GM04504 (cell line): ENCODE data around the gene POMT1.
"Not testable (repeated sequence)": the region's sequence is repeated elsewhere in the genome, so short reads cannot be mapped to it uniquely, and the experiment has no call there.

Experiments used
- DNase-seq: peaks from one replicate; pipeline ENCODE4 v3.0.0-alpha.2; 2012; ENCODE audit warnings: low read depth

The POMT1 gene, protein sequence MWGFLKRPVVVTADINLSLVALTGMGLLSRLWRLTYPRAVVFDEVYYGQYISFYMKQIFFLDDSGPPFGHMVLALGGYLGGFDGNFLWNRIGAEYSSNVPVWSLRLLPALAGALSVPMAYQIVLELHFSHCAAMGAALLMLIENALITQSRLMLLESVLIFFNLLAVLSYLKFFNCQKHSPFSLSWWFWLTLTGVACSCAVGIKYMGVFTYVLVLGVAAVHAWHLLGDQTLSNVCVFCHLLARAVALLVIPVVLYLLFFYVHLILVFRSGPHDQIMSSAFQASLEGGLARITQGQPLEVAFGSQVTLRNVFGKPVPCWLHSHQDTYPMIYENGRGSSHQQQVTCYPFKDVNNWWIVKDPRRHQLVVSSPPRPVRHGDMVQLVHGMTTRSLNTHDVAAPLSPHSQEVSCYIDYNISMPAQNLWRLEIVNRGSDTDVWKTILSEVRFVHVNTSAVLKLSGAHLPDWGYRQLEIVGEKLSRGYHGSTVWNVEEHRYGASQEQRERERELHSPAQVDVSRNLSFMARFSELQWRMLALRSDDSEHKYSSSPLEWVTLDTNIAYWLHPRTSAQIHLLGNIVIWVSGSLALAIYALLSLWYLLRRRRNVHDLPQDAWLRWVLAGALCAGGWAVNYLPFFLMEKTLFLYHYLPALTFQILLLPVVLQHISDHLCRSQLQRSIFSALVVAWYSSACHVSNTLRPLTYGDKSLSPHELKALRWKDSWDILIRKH

DNA sequence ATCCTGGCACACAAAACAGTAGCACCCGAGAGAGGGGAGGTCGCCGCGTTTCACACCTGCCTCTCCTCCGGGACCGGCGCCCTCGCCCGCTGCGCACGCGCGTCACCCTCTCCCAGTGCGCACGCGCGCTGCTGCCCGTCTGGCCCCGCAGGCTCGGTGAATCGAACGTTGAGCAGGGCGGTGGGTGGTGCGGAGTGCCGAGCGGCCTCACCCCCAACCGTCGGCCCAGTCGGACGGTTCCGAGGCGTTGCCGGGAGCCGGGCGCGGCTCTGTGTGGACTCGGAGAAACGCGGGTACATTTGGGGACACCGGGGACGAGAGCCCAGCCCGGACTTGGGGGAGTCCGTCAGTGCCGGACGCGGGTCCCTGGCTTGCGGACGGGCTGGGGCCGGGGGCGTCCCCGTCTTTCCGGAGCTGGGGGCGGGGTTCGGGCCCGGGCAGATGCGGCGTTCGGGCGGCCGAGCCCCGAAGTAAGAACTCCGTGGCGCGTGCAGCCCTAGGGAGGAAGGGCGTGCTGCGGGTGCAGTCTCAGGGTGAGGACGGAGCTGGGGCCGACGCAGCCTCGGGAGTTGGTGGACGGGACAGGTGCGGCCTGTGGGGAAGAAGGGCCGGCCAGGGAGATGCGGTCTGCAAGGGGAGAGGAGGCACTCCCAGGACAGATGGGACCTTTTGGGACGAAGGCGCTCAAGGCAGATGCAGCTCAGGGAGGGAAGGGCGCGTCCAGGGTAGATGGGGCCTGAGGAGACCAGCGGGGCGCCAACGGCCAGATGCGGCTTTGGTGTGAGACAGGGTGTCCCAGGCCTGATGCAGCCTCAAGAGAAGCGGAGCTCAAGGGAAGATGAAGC, at the start of gene POMT1:
Gene POMT1 (plus strand): TSS at position 138 of the 845 bp plus-strand sequence. CDS start 1,301 bp downstream, outside the sequence.
- DNase-seq = peak; percentile 54

DNA sequence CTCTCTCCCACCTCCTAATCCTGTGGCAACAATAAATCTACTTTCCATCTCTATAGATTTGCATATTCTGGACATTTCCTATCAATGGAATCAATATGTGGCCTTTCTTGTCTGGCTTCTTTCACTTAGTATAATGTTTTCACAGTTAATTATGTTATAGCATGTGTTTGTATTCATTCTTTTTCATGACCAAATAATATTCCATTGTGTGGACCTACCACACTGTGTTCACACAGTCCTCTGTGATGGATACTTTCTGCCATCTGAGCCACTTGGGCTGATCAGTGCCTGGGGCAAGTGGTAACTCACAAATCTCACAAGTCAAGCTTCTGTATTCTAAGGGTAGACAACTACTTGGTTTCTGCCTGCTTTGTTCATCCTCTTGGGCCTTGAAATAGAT, 48.7 kb upstream of the POMT1 start:
- DNase-seq = no peak

DNA sequence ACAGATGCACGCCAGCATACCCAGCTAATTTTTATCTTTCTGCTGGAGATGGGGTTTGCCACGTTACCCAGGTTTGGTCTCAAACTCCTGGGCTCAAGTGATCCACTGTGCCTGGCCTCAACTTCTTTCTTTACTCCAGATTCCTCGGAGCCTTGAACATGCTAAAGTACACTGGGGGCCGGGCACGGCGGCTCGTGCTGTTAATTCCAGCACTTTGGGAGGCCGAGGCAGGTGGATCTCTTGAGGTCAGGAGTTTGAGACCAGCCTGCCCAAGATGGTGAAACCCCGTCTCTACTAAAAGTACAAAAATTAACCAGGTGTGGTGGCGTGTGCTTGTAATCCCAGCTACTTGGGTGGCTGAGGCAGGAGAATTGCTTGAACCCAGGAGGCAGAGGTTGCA, 47.1 kb upstream of the POMT1 start:
- DNase-seq = not testable (repeated sequence)

DNA sequence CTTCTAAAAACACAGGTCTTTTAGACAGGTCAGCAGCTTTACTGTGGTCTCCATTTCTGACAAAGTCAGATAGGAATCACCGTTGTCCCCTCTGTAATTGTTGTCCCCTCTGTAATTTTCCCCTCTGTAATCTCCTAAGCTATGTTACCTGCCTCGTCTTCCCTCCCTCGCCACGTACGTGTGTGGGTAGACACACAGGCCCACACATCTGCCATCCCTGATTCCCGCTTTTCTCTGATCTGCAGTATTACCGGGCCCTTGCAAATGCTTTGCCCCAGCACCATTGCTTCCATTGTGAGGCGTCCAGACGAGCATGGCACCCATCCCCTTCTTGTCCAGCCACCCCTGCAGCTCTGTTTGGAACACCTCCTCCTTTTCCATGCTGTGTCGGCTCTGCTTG, 45.0 kb upstream of the POMT1 start:
- DNase-seq = no peak

DNA sequence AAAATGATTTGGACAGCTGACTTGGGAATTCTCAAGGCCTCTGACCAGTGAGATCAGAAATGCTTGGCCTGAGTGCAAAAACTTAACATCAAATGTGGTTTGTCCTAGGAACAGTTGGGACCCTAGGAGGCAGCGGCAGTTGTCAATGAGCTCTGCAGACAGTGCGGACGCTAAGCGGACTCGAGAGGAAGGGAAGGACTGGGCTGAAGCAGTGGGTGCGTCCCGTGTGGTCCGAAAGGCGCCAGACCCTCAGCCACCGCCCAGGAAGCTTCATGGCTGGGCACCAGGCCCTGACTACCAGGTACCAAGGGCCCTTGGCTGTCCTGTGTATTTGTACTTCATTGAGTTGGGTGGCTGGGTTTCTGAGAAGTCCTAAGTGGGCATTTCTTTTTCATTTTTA, 43.7 kb upstream of the POMT1 start:
- no peak for DNase-seq

DNA sequence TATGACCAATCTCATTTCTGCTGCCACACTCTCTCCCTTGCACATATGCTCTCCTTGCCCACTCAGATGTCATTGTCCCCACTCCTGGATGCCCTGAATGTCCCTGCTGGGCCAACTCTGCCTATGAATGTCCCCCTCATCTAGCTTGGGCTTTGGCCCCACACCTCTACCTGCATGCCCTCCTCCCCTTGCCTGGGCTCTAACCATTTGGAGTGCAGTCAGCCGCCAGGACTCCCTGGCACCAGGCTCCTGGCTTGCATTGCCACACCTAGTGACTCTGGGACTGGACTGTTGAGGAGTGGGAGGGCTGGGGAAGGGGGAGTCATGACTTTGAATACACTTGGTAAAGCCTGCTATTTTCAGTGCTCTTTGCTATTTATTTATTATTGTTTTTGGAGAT, 41.6 kb upstream of the POMT1 start:
- DNase-seq = no peak

DNA sequence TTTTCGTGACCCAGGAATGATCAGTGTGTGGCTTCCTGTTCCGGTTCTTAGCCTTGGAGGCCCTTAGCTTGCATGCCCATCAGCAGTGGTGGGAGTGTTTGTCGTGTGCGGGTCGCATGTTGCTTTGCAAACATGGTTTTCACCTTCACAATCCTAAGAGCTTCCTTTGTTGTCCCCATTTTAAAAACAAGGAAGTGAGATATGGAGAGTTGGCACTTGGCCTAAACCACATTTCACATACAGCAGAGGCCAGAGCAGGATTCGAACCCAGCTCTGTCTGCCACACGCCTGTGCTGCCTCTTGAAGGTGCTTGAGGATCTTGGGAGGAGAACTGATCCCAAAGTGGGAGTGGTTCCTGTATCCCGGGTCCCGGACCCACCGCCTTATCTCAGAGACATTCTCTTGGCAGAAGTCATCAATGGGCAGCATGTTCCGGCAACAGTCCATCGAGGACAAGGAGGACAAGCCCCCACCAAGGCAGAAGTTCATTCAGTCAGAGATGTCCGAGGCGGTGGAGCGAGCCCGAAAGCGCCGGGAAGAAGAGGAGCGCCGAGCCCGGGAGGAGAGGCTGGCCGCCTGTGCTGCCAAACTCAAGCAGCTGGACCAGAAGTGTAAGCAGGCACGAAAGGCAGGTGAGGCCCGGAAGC, 38.2 kb upstream of the POMT1 start:
- DNase-seq = no peak

DNA sequence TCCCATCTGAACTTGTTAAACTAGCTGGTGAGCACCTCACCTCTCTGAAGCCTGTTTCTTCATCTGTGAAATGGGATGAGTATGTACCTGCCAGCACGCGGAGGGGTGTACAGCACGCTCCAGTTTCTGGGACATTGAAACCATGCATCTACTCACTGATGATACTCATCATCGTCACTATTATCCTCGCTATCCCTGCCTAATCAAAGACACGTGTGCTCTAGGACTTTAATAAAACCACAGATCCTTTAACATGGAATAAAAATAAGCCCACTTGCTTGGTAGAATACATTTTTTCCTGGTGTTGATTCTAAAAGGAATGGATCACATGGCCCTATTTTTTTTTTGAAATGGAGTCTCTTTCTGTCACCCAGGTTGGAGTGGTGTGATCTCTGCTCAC, 37.3 kb upstream of the POMT1 start:
- no peak for DNase-seq

DNA sequence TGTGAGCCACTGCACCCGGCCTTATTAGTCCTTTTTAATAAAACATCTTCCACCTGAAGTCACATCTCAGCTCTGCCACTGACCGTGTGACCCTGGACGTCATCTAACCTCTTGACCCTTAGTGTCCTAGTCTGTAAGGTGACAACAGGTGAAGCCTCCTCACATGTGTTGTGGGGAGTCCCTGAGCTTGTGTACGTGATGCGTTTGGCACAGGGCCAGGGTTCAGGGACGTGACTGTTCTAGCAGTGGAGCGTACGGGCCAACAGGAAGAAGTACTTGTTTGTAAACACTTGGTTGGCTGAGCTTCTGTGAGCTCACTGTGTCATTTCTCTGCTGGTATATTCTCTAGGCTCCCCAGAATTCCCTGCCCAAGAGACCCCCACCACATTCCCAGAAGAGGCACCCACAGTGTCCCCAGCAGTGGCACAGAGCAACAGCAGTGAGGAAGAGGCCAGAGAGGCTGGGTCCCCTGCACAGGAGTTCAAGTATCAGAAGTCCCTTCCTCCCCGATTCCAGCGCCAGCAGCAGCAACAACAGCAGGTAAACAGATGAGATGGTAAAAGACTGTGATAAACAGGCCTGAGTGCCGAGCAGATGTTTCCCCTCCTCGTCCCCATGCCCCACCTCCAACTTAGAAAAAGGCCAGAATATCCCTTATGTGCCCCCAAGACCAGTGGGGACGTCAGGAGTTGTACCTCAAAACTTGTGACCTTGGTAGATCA, 35.3 kb upstream of the POMT1 start:
- DNase-seq = no peak

DNA sequence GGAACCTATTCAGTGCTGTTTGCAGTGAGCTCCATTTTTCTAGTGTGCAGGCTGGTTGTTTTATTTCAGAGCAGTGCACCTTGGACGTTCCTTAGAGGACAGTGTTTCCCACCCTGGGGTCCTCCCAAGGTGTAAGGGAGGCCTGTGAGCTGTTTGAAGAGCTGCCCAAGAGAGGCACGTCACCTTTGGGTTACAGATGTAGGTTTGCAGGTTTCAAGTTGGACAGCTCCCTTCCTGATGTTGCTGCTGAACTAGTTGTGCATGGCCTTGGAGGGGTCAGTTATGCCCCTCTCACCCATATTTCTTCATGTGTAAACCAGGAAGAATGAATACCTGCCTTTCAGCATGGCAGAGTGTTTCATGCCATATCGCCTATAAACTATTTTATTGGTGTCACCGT, 34.7 kb upstream of the POMT1 start:
- DNase-seq = no peak

DNA sequence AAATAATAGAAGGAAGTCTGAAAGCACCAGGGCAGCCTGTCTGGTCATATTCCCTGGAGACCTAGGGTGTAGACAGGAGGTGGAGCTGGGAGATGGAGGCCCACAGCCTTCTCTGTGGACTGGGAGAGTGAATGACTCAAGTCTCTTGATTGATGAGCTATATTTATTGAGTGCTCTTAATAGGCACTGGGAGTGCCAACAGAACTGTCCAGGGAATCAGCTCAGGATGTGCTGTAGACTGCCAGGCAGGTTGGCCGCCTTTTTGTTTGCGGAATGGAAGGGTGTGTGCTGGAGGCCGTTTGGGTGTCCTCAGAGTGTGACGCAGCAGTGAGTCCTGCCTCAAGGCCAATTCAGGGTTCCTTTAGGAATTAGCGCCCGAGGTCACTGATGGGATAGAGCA, 33.4 kb upstream of the POMT1 start:
- no peak for DNase-seq

DNA sequence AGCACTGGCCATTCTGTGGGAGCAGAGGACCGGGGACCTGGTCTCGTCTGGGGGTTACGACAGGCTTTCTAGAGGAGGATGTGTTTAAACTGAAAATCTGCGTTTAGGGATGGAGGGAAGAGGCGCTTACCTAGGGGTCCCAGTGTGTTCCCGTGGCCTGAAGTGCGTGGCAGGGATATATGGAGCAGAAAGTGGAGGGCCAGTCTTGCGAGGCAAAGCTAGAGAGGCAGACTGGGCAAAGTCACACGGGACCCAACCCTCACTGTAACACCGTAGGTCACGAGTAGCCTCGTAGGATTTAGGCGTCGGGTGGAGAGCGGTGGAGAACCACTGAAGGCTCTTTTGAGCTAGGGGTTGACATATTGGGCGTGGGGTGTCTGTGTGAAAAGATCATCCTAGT, 32.8 kb upstream of the POMT1 start:
- DNase-seq = no peak

DNA sequence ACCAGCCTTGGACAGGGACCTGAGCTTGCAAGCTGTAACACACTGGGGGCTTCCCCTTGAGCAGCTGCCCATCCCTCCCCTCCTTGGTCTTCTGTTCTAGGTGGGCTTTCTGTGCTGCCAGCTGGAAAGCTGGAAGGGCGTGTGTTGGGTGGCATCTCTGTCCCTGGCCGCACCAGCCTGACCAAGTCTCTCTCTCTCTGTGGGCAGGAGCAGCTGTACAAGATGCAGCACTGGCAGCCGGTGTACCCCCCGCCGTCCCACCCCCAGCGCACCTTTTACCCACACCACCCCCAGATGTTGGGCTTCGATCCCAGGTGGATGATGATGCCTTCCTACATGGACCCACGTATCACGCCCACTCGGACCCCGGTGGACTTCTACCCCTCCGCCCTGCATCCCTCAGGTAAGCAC, 32.1 kb upstream of the POMT1 start:
- DNase-seq = no peak

DNA sequence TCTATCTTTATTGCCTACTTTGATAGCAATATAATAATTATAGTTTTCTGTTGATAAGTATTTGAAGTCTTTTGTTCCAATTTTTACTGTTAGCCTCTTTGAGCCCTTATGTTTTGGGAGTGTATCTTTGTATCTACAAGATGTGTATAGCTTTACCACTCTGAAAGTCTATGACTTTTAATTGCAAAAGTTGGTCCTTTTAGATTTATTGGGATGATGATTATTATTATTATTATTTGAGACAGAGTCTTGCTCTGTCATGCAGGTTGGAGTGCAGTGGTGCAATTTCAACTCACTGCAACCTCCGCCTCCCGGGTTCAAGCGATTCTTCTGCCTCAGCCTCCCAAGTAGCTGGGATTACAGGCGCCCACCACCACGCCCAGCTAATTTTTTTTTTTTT, 30.6 kb upstream of the POMT1 start:
- DNase-seq = not testable (repeated sequence)

DNA sequence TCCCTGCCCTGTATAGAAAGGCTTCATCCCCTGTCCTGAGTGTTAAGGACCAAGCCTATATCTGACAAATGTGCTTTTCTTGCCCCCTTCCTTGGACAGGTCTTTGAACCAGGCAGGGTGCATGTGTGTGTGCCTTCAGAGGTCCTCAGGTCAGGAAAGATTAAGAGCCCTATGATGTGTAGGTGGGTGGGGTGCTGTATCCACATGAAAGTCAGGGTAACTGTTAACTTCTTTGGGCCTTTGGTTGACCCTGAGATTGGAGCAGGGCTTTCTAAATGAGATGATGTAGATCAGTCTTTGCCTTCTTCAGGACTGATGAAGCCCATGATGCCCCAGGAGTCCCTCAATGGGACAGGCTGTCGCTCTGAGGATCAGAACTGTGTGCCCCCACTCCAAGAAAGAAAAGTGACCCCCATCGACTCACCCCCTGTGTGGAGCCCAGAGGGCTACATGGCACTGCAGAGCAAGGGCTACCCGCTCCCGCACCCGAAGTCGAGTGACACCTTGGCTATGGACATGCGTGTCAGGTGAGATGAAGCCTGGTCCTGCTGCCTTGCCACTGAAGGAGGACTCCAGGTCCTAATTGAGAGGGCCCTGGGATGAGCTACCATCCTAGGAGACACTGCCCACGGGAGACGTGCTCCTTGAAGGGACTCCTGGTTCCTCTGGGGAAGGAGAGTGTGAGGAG, 29.4 kb upstream of the POMT1 start:
- DNase-seq = no peak

DNA sequence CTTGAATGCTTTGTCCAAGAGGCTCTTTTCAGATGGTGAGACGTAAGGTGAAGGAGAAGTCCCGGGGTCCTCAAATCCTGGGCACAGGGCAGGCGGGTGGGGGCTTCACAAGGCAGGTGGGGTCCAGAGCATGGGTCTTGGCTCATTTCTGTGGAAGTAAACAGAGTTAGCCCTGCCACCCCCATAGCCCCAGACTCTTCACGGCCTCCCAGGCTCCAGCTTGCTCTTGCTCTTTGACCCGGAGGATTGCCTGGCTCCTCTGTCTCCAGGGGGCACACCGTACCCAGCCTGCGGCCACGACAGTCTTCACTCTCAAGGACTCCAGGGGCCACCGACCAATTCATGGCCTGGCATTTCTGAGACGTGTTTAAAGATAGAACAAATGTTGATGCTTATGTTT, 28.8 kb upstream of the POMT1 start:
- no peak for DNase-seq

DNA sequence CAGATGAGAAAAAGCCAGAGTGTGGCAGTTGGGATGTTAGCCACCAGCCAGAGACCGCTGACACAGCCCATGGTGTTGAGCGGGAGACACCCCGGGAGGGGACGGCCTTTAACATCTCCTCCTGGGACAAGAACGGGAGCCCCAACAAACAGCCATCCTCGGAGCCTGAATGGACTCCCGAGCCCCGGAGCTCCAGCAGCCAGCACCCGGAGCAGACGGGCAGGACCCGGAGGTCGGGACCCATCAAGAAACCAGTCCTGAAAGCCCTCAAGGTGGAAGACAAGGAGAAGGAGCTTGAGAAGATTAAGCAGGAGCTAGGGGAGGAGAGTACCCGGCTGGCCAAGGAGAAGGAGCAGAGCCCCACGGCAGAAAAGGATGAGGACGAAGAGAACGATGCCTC, 28.0 kb upstream of the POMT1 start:
- DNase-seq = no peak

DNA sequence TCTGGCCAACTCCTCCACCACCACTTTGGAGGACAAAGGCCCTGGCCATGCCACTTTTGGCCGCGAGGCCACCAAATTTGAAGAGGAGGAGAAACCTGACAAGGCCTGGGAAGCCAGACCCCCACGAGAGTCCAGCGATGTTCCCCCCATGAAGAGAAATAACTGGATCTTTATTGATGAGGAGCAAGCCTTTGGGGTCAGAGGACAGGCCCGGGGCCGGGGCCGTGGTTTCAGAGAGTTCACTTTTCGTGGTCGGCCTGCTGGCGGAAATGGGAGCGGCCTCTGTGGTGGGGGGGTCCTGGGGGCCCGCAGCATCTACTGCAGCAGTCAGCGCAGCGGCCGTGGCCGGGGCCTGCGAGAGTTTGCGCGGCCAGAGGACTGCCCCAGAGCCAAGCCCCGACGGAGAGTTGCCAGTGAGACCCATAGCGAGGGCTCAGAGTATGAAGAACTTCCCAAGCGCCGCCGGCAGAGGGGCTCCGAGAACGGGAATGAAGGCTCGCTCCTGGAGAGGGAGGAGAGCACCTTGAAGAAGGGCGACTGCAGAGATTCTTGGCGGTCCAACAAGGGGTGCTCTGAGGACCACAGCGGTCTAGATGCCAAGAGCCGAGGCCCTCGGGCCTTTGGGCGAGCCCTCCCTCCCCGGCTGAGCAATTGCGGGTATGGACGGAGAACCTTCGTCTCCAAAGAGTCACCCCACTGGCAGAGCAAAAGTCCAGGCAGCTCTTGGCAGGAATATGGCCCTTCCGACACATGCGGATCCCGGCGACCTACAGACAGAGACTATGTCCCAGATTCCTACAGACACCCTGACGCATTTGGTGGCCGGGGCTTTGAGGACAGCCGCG, 27.4 kb upstream of the POMT1 start:
- no peak for DNase-seq

DNA sequence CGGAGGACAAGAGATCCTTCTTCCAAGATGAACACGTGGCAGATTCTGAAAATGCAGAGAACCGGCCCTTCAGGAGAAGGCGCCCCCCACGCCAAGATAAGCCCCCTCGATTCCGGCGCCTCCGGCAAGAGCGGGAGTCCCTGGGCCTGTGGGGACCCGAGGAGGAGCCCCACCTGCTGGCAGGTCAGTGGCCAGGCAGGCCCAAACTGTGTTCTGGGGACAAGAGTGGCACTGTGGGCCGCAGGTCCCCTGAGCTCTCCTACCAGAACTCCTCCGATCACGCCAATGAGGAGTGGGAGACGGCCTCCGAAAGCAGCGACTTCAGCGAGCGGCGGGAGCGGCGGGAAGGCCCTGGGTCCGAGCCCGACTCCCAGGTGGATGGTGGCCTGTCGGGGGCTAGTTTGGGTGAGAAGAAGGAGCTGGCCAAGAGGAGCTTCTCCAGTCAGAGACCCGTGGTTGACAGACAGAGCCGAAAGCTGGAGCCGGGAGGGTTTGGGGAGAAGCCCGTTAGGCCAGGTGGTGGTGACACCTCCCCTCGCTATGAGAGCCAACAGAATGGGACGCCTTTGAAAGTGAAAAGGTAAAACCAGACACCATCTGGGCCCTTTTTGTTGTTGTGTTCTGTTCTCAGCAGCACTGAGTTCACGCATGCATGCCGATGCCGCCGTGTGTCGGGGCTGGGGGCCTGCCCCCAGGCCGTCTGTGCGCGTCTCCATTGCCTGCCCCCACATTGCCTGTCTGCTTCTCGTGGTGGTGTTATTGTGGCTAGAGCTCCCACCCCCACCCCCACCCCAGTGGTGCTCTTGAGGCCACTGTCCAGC, 26.6 kb upstream of the POMT1 start:
- DNase-seq = no peak
